Kidney epithelial cell (primary cell): ENCODE data around the gene LYRM2. TPM values are rescaled to one million over a fixed set of nuclear protein-coding genes. Genes with fewer than 3 reads are reported as not detected.

Experiments used
- DNase-seq: peaks from one replicate; pipeline ENCODE4 v3.0.0-alpha.2; 2010; ENCODE audit warnings: low read depth
- H3K27me3 ChIP-seq: 2 replicates; pipeline ENCODE4 v1.6.0; 2011; ENCODE audit warnings: low read length; ENCODE audit not compliant: control insufficient read depth, insufficient read depth
- H3K36me3 ChIP-seq: 2 replicates; pipeline ENCODE4 v1.5.1; 2011; ENCODE audit warnings: low read length; ENCODE audit not compliant: control insufficient read depth, insufficient read depth
- H3K4me3 ChIP-seq: 2 replicates; pipeline ENCODE4 v1.5.1; 2011; ENCODE audit warnings: low read depth, mild to moderate bottlenecking, control low read depth, low read length
- total RNA-seq: library from RNA; depleted of rRNA; stranded (reverse); fragments of >200 nt; gene quantifications from 2 replicates; pipeline ENCODE4 v1.2.3, GENCODE V29; 2015
- TF ChIP-seq, protein P1 (sequence below): IDR thresholded peaks from 2 replicates; pipeline ENCODE4 v1.5.1; 2011; ENCODE audit warnings: mild to moderate bottlenecking, moderate library complexity, low read length, control low read depth, inconsistent platforms; ENCODE audit not compliant: insufficient read depth, poor library complexity, severe bottlenecking

Gene LYRM2
- total RNA-seq, 1 donor from 2014 or later: 25.7 TPM

DNA sequence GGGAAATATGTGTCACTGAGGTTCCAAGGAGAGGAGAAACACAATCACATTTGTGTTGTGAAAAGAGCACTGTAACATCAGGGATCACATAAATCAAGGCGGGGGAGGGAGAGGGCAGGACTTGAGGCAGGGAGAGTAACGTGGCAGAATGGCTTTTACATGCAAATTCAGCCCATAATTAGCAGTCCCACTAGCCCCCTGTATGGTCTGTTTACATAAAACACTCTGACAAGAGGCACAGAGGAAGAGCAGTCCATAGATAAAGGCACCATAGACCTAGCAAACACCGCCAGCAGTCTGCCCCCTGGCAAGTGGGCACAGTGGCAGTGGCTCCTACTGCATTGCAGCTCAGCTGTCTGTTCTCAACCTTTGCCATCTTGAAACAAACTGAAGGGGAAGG lies 82.7 kb downstream of the LYRM2 start:
- DNase-seq: no peak
- no peak overlapping the region for H3K4me3 ChIP-seq
- no peaks in the 10 kb centered on the region for H3K36me3 ChIP-seq
- TF ChIP-seq, protein P1, sequence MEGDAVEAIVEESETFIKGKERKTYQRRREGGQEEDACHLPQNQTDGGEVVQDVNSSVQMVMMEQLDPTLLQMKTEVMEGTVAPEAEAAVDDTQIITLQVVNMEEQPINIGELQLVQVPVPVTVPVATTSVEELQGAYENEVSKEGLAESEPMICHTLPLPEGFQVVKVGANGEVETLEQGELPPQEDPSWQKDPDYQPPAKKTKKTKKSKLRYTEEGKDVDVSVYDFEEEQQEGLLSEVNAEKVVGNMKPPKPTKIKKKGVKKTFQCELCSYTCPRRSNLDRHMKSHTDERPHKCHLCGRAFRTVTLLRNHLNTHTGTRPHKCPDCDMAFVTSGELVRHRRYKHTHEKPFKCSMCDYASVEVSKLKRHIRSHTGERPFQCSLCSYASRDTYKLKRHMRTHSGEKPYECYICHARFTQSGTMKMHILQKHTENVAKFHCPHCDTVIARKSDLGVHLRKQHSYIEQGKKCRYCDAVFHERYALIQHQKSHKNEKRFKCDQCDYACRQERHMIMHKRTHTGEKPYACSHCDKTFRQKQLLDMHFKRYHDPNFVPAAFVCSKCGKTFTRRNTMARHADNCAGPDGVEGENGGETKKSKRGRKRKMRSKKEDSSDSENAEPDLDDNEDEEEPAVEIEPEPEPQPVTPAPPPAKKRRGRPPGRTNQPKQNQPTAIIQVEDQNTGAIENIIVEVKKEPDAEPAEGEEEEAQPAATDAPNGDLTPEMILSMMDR: no peak
- H3K27me3 ChIP-seq: peaks cover 2% of the 10 kb centered on the region

DNA sequence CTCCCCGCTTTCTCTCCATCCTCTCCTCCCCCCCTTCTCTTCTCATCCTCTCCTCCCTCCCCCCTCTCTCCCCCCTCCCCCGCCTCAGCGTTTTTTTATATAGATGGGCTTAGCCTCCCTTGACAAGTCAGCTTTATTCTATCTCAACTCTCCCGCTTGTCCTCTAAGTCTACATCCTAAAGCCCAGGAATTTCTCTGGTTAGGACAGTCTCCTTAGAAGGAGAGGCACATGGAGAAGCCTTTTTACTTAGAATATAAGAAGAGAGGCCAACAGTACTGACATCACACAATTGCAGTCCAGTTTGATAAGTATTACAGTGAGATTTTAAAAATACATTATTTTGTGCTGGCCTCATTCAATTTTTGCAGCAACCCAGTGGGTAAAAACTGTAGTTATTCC lies 83.5 kb downstream of the LYRM2 start:
- H3K4me3 ChIP-seq: no peak overlapping the region
- TF ChIP-seq, protein P1: no peak

GRCh38 chr6:89554106-89554505 lies 84.4 kb downstream of the LYRM2 start:
- TF ChIP-seq, protein P1: no peak
- no peak for DNase-seq
- no peaks in the 10 kb centered on the region for H3K36me3 ChIP-seq
- peaks cover 2% of the 10 kb centered on the region for H3K27me3 ChIP-seq
- H3K4me3 ChIP-seq: no peak overlapping the region

More for the DNA sequence above, 83.5 kb downstream of the LYRM2 start:
- Histone ChIP-seq H3K27me3 (peaks cover 2% of the 10 kb centered on the region), H3K36me3 (no peaks in the 10 kb centered on the region)
- DNase-seq: no peak

- no peak for DNase-seq
- Histone ChIP-seq H3K27me3 (no peaks in the 10 kb centered on the region), H3K36me3 (no peaks in the 10 kb centered on the region), H3K4me3 (no peak overlapping the region)
- TF ChIP-seq, protein P1: no peak
These were observed 85.1 kb downstream of the LYRM2 start for GRCh38 chr6:89553431-89553830.

DNA sequence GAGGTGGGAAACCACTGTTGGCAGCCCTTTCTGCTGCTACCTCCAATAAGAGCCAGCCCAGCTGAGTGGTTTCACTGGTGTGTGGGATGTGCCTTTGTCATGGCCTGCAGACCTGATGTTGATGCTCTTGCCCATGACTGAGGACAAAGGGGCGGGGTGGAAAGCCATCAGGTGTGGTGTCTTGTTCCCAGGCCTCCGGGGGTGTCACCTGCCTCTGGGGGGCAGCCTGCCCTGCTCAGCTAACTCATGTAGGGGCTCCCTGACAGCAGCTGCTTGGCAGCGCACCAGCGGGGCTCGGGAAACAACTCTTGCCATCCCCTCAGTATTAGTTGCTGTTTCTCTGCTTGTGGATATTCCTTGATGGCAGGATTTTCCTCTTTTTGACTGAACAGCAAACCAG lies 91.3 kb downstream of the LYRM2 start:
- H3K36me3 ChIP-seq: no peaks in the 10 kb centered on the region
- H3K27me3 ChIP-seq: no peaks in the 10 kb centered on the region
- H3K4me3 ChIP-seq: no peak overlapping the region
- TF ChIP-seq, protein P1: no peak
- no peak for DNase-seq

DNA sequence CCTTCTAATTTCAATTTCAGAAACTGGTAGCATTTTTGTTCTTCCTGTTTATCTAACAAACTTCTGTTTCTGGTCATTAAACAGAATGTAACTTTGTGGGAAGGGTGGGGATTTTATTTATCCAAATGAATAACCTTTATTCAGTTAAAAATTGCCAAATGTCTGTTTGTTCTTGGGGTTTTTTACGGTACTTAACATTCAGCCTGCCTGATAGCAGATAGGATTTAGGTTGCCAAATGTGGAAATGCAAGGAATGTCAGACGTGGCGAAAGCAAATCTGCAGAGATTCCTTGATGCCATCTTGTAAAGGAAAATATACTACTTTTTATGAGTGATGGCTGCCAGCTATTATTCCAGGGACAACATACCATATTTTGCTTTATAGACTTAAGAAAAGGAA lies 95.7 kb downstream of the LYRM2 start:
- no peak overlapping the region for H3K4me3 ChIP-seq
- H3K36me3 ChIP-seq: no peaks in the 10 kb centered on the region
- TF ChIP-seq, protein P1: no peak
- no peaks in the 10 kb centered on the region for H3K27me3 ChIP-seq
- DNase-seq: no peak
